Endodermal cell (in vitro differentiated cells): Measurements from ENCODE around the gene SLC27A5. TPM values are rescaled to one million over a fixed set of nuclear protein-coding genes. Genes with fewer than 3 reads are reported as not detected.
A peak's percentile ranks its signal among the peaks of the same experiment; 100 is the strongest.

Experiments
- DNase-seq: peaks from one replicate; pipeline ENCODE4 v3.0.0-alpha.2; 2017
- H3K27ac ChIP-seq: 2 replicates; pipeline ENCODE4 v1.5.1; 2013; ENCODE audit warnings: mild to moderate bottlenecking, low read depth, low read length, moderate library complexity
- H3K27me3 ChIP-seq: 2 replicates; pipeline ENCODE4 v1.6.1; 2013; ENCODE audit warnings: mild to moderate bottlenecking, low read length, moderate library complexity; ENCODE audit not compliant: insufficient read depth, control insufficient read depth, poor library complexity, severe bottlenecking
- H3K36me3 ChIP-seq: 2 replicates; pipeline ENCODE4 v1.7.0; 2013; ENCODE audit warnings: mild to moderate bottlenecking, low read length, moderate library complexity; ENCODE audit not compliant: control insufficient read depth, insufficient read depth
- H3K4me1 ChIP-seq: one replicate; pipeline ENCODE4 v1.7.0; 2013; ENCODE audit warnings: low read length; ENCODE audit not compliant: control insufficient read depth, insufficient read depth
- H3K4me3 ChIP-seq: 2 replicates; pipeline ENCODE4 v1.5.1; 2013; ENCODE audit warnings: mild to moderate bottlenecking, low read length, moderate library complexity
- H3K9ac ChIP-seq: 2 replicates; pipeline ENCODE4 v1.6.1; 2013; ENCODE audit warnings: mild to moderate bottlenecking, low read length, moderate library complexity; ENCODE audit not compliant: poor library complexity, severe bottlenecking; ENCODE audit errors: extremely low read depth
- H3K9me3 ChIP-seq: 2 replicates; pipeline ENCODE4 v1.6.1; 2013; ENCODE audit warnings: mild to moderate bottlenecking, low read length, moderate library complexity; ENCODE audit not compliant: control insufficient read depth
- H3K27ac Mint-ChIP-seq: 2 replicates; pipeline ENCODE4 v1.8.0; 2020; ENCODE audit warnings: mixed read lengths
- H3K27me3 Mint-ChIP-seq: 2 replicates; pipeline ENCODE4 v1.8.0; 2021; ENCODE audit warnings: mild to moderate bottlenecking, mixed read lengths; ENCODE audit not compliant: insufficient read depth
- H3K36me3 Mint-ChIP-seq: 2 replicates; pipeline ENCODE4 v1.8.0; 2020; ENCODE audit warnings: low read depth, mixed read lengths
- H3K4me1 Mint-ChIP-seq: 2 replicates; pipeline ENCODE4 v1.8.0; 2020; ENCODE audit warnings: mixed read lengths
- H3K4me3 Mint-ChIP-seq: 2 replicates; pipeline ENCODE4 v1.8.0; 2020; ENCODE audit warnings: mild to moderate bottlenecking, moderate library complexity, mixed read lengths
- H3K9me3 Mint-ChIP-seq: 2 replicates; pipeline ENCODE4 v1.8.0; 2020; ENCODE audit warnings: mild to moderate bottlenecking, mixed read lengths
- WGBS, 2 experiments: methylation state at CpG; one replicate each; pipeline versions ENCODE4 v1.1.5 to v1.1.7; 2013; ENCODE audit warnings: missing lambda C conversion rate in 2 of 2, mixed read lengths in 1 of 2; ENCODE audit not compliant: insufficient coverage in 1 of 2, insufficient read length in 1 of 2; 5-methylcytosine and 5-hydroxymethylcytosine counted together
- total RNA-seq, 2 donors: library from RNA; stranded (reverse); fragmentation: NEBNext Ultra II Directional in 1 of 2; extraction: Animal tissue kit (Norgen Biotek cat#: 25700) in 1 of 2; gene quantifications; 2 replicates in 1 of 2; 3 replicates in 1 of 2; pipeline ENCODE4 v1.2.1, GENCODE V29; 2021
- TF ChIP-seq, protein P1 (sequence below): fragments of 200-600 bp; sonication (generic); conservative IDR thresholded peaks from 2 replicates; pipeline ENCODE4 v1.5.0; 2021; ENCODE audit warnings: antibody characterized with exemption, mild to moderate bottlenecking

Gene SLC27A5
- total RNA-seq, 2 donors from 2014 or later: 13.6 to 15.3 TPM

DNA sequence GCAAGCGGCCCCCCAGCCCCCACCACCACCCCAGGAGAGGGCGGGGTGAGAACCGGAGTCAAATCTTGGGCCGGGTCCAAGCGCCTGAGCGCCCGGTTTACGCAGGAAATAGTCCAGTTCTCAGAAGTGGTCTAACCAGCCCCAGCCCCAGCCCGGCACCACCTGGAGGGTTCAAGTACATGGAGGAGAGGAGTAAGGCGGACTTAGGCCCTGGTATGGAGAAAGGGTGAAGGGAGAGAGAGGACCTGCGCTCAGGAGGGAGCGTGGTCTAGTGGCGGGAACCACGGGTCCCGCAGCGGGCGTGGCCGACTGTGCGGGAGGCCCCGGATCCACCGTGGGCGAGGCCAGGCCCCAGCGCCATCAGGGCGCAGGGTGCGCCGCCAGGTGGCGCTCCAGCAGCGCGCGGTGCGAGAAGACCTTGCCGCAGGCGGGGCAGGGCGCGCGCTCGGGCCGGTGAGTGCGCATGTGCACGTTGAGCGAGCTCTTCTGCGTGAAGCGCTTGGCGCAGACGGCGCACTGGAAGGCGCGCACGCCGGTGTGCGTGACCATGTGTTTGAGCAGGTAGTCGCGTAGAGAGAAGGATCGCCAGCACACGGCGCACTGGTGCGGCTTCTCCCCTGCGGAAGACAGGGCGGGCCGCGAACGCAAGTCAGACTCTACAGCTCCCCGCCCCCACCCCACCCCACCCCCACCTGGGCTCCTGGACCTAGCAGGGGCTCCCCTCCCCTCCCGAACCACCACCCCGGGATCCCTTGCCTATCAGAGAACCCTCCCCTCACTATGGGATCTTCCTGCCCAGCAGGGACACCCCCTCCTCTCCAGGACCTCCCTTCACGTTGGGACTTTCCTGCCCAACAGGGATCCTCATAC is 2.1 kb upstream of the SLC27A5 start:
- peaks cover 16% of the 10 kb centered on the region for H3K4me1 Mint-ChIP-seq

DNA sequence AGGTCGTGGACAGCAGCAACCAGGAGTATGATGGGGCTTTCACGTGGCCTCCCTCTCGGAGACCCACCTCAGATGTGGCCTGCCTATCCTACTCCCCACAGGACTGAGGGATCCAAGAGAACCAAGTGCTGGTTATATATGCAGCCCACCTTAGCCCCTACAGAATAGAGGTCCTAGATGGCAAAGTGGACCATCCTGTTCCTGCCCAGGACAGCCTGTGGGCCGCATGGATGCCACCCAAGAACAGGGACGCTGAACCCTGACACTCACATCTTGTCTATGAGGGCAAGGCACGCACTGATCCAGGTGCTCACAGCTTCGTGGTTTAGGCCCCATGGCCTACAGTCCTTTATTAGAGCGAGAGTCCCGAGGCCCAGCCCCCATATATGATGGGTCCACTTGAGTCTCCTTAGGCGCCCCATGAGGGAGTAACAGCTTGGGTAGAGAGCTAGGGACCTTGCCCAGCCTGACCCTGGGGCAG is 1.5 kb upstream of the SLC27A5 start:
- no peaks in the 10 kb centered on the region for H3K9me3 ChIP-seq
- TF ChIP-seq, protein P1, sequence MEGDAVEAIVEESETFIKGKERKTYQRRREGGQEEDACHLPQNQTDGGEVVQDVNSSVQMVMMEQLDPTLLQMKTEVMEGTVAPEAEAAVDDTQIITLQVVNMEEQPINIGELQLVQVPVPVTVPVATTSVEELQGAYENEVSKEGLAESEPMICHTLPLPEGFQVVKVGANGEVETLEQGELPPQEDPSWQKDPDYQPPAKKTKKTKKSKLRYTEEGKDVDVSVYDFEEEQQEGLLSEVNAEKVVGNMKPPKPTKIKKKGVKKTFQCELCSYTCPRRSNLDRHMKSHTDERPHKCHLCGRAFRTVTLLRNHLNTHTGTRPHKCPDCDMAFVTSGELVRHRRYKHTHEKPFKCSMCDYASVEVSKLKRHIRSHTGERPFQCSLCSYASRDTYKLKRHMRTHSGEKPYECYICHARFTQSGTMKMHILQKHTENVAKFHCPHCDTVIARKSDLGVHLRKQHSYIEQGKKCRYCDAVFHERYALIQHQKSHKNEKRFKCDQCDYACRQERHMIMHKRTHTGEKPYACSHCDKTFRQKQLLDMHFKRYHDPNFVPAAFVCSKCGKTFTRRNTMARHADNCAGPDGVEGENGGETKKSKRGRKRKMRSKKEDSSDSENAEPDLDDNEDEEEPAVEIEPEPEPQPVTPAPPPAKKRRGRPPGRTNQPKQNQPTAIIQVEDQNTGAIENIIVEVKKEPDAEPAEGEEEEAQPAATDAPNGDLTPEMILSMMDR: no peak
- H3K9me3 Mint-ChIP-seq: peaks cover 6% of the 10 kb centered on the region

More for the DNA sequence above, 2.1 kb upstream of the SLC27A5 start:
- Histone ChIP-seq H3K4me1 (peaks cover 4% of the 10 kb centered on the region), H3K27ac (no peak overlapping the region), H3K9ac (no peak overlapping the region), H3K4me3 (peak overlapping the region; percentile 74), H3K36me3 (peaks cover 9% of the 10 kb centered on the region), H3K27me3 (no peaks in the 10 kb centered on the region), H3K9me3 (no peaks in the 10 kb centered on the region)
- H3K36me3 Mint-ChIP-seq: peaks cover 15% of the 10 kb centered on the region
- WGBS, 2 experiments: 22 to 28% methylated on average over 17 to 56 of the region's 66 CpGs
- H3K4me3 Mint-ChIP-seq: peak overlapping the region; percentile 62
- peak; percentile 97 for DNase-seq
- peak overlapping the region; percentile 84 for H3K27ac Mint-ChIP-seq
- H3K27me3 Mint-ChIP-seq: peaks cover 5% of the 10 kb centered on the region
- TF ChIP-seq, protein P1: peak; percentile 99
- peaks cover 5% of the 10 kb centered on the region for H3K9me3 Mint-ChIP-seq

DNA sequence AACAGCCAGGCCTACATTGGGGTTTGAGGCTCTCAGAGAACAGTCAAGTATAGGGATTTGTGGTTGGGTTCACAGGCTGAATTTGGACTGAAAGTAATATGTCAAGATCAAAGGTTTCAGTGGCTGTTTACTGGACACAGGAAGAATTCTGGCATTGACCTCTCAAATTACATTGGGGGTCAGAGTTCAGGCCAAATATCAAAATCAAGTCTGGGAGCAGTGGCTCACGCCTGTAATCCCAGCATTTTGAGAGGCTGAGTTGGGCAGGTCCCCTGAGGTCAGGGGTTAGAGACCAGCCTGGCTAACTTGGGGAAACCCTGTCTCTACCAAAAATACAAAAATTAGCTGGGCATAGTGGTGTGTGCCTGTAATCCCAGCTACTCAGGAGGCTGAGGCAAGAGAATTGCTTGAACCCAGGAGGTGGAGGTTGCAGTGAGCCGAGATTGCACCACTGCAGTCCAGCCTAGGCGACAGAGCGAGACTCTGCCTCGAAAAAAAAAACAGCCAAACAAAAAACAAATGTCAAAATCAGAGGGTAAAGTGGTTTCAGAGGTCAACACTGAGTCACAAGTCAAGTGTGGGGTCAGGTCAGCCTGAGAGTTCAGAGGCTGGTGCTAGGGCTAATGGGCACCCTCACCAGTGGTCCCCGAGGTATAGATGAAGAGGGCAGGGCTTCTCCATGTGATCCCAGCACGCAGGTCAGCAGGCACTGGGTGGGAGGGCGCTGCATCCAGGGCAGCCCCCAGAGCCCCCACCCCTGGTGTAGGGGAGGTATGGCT is 1.5 kb downstream of the SLC27A5 start:
- no peak overlapping the region for H3K27ac Mint-ChIP-seq
- peaks cover 10% of the 10 kb centered on the region for H3K9me3 ChIP-seq
- H3K36me3 ChIP-seq: no peaks in the 10 kb centered on the region
- TF ChIP-seq, protein P1: no peak
- no peak overlapping the region for H3K27ac ChIP-seq
- H3K36me3 Mint-ChIP-seq: peaks cover 6% of the 10 kb centered on the region
- no peak overlapping the region for H3K4me3 Mint-ChIP-seq
- H3K9ac ChIP-seq: no peak overlapping the region
- no peaks in the 10 kb centered on the region for H3K27me3 ChIP-seq
- H3K4me3 ChIP-seq: no peak overlapping the region
- H3K9me3 Mint-ChIP-seq: peaks cover 25% of the 10 kb centered on the region
- 85 to 96% methylated on average over 4 to 8 of the region's 8 CpGs for WGBS, 2 experiments
- no peak for DNase-seq
- peaks cover under 1% of the 10 kb centered on the region for H3K4me1 Mint-ChIP-seq
- H3K27me3 Mint-ChIP-seq: peaks cover 5% of the 10 kb centered on the region
- H3K4me1 ChIP-seq: no peaks in the 10 kb centered on the region

More for the DNA sequence above, 1.5 kb upstream of the SLC27A5 start:
- DNase-seq: no peak
- Histone ChIP-seq H3K36me3 (peaks cover 9% of the 10 kb centered on the region), H3K4me1 (peaks cover 2% of the 10 kb centered on the region), H3K27ac (no peak overlapping the region), H3K9ac (no peak overlapping the region), H3K27me3 (no peaks in the 10 kb centered on the region), H3K4me3 (no peak overlapping the region)
- 92 to 95% methylated on average over 9 to 10 of the region's 10 CpGs for WGBS, 2 experiments
- H3K4me3 Mint-ChIP-seq: no peak overlapping the region
- peaks cover 5% of the 10 kb centered on the region for H3K27me3 Mint-ChIP-seq
- peaks cover 10% of the 10 kb centered on the region for H3K4me1 Mint-ChIP-seq
- H3K36me3 Mint-ChIP-seq: peaks cover 15% of the 10 kb centered on the region
- no peak overlapping the region for H3K27ac Mint-ChIP-seq
